Stimulated activated CD4-positive, alpha-beta T cell treated with anti-CD3 and anti-CD28 coated beads, TNF-alpha, amount 100 ng/mL, for 24 hours (primary cell): ENCODE results near the gene STING1.
"Not testable (repeated sequence)": the region's sequence is repeated elsewhere in the genome, so short reads cannot be mapped to it uniquely, and the experiment has no call there.

Source experiments
- DNase-seq, 3 experiments: peaks; one replicate each; pipeline ENCODE4 v3.0.0-alpha.2; 2020; ENCODE audit warnings: low read depth in 3 of 3

STING1 gene

GRCh38 chr5:139503036-139503817, 20.7 kb upstream of the STING1 start:
- not testable (repeated sequence) for DNase-seq

GRCh38 chr5:139501381-139501780, 18.8 kb upstream of the STING1 start:
- no peak for DNase-seq

- no peak for DNase-seq
These were observed 13.3 kb upstream of the STING1 start for GRCh38 chr5:139495638-139496435.

GRCh38 chr5:139494832-139495231, 12.3 kb upstream of the STING1 start:
- DNase-seq = no peak

GRCh38 chr5:139494256-139494655, 11.7 kb upstream of the STING1 start:
- DNase-seq = no peak

GRCh38 chr5:139492700-139493192, 10.2 kb upstream of the STING1 start:
- no peak for DNase-seq

- DNase-seq = no peak
These were observed 5.7 kb upstream of the STING1 start for GRCh38 chr5:139488260-139488659.

- no peak for DNase-seq
These were observed 3.6 kb upstream of the STING1 start for GRCh38 chr5:139486201-139486600.

- DNase-seq = not testable (repeated sequence)
These were observed 291 bp upstream of the STING1 start for GRCh38 chr5:139482890-139483208.

- no peak for DNase-seq
These were observed 943 bp downstream of the STING1 start for GRCh38 chr5:139481580-139482049.

- peak in 1 of 3 experiments; percentile 46 for DNase-seq
These were observed 1.4 kb downstream of the STING1 start for GRCh38 chr5:139481122-139481533.

- not testable (repeated sequence) for DNase-seq
These were observed 2.8 kb downstream of the STING1 start for GRCh38 chr5:139479729-139480128.

GRCh38 chr5:139478657-139479423, 3.7 kb downstream of the STING1 start:
- DNase-seq = not testable (repeated sequence)

GRCh38 chr5:139475865-139476617, 6.5 kb downstream of the STING1 start:
- DNase-seq = no peak

GRCh38 chr5:139474890-139475791, 7.4 kb downstream of the STING1 start:
- DNase-seq = no peak

GRCh38 chr5:139473565-139473964, 9.0 kb downstream of the STING1 start:
- no peak for DNase-seq

- no peak for DNase-seq
These were observed 9.5 kb downstream of the STING1 start for GRCh38 chr5:139473105-139473504.

- no peak for DNase-seq
These were observed 10.1 kb downstream of the STING1 start for GRCh38 chr5:139472386-139473030.

- no peak for DNase-seq
These were observed 11.7 kb downstream of the STING1 start, which contains the start of gene SMIM33 for GRCh38 chr5:139470821-139471300. TSS of gene SMIM33 (plus strand) at chr5:139471004. CDS start at chr5:139471122, 118 bp downstream.
